Measurements from ENCODE around the gene PACRG.

- TF ChIP-seq CTCF (optimal IDR thresholded peaks at IDR 0.05 in 1 of 3, IDR thresholded peaks at IDR 0.05 in 1 of 3, conservative IDR thresholded peaks at IDR 0.05 in 1 of 3; ENCODE audit: extremely low read depth in 1 of 3, insufficient read depth in 2 of 3, low read length in 3 of 3): no peak
- no peak for TF ChIP-seq EZH2 (IDR thresholded peaks at IDR 0.05; ENCODE audit: low read length)
These were observed 613.7 kb downstream of the PACRG start for GRCh38 chr6:163341224-163342061.
